HG02571 (cell line): ENCODE results near the gene STXBP6.
"Not testable (repeated sequence)": the region's sequence is repeated elsewhere in the genome, so short reads cannot be mapped to it uniquely, and the experiment has no call there.

ENCODE experiments used
- ATAC-seq: cut with Tn5 transposase; IDR thresholded peaks from one replicate; pipeline ENCODE4 v1.9.1; 2021; ENCODE audit warnings: mild to moderate bottlenecking, moderate library complexity; ENCODE audit not compliant: unreplicated experiment

STXBP6 gene

GRCh38 chr14:24990050-24990449 lies 59.9 kb downstream of the STXBP6 start:
- no peak for ATAC-seq

DNA sequence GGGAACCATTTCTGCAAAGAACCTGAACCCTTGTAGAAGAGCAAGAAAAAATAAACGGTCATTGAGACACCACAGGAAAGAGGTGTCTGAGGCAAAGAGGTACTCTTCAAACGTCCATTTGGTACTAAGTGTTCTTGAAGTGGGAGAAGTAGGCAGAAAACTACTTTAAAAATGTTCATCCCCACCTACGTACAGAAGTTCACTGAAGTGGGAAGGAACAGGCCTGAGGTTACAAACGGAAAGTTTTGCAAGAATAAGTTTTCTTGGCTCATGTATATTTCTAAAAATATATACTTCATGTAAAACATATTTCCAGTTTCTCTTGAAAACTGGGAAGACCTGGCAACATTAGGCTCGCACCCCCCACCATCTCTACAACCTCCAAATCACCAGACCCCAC lies 61.2 kb downstream of the STXBP6 start:
- ATAC-seq: no peak

DNA sequence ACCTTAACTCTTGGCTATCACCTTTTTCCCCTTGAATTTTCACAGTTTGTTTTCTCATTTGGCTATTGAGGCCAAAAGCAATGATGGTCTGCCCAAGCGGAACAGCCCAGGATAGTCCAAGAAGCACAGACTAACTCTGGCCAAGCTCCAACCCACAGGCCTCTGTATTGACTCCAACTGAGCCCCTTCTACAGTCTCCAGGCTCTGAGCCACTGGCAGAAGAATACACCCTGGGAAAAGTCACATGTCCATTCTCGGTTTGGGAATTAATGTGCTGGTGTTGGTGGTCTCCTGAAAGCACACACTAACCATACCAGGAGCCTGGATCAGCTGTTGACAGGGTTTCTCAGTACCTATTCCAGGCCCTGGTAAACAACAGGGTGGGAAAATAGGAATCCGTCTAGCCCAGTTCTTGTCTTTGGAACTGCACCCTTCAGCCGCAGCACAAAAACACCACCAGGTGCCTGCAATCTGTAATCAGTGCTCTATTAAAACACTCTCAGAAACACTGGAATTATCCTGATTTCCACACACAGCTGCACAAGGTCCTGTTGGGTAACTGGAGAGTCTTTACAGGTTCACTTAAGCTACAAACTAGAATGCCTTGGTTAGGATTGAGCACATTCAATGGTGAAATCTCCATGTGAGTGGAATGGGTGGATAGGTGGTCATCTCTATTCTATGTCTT lies 63.6 kb downstream of the STXBP6 start:
- no peak for ATAC-seq

GRCh38 chr14:24984846-24985589 lies 64.9 kb downstream of the STXBP6 start:
- ATAC-seq: no peak

- ATAC-seq: no peak
Measured at GRCh38 chr14:24982472-24983155, 67.3 kb downstream of the STXBP6 start.

DNA sequence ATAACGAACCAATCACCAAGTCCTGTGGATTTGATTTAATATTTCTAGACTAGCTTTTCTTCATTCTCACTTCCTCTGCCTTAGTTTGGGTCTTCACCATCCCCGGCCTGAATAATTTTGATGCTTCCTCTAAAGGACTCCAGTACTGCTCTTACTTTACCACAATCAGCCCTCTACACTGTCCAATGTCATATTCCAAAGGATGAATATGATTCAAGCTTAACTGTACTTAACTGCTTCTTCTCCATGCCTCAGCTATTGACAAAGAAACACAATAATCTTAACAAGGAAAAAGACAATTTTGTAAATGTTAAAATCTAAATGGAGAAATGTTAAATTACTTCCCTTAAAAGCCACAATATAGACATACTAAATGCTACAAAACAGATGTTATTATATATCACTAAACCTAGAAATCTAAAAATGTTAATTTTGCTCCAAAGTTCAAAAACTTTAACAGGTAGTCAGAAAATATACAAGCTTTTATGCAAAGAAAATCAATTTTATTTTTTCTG lies 70.2 kb downstream of the STXBP6 start:
- ATAC-seq: no peak

- peak; percentile 76 for ATAC-seq
Measured at GRCh38 chr14:24978862-24979724, 70.9 kb downstream of the STXBP6 start.

- no peak for ATAC-seq
Measured at GRCh38 chr14:24976602-24977001, 73.3 kb downstream of the STXBP6 start.

DNA sequence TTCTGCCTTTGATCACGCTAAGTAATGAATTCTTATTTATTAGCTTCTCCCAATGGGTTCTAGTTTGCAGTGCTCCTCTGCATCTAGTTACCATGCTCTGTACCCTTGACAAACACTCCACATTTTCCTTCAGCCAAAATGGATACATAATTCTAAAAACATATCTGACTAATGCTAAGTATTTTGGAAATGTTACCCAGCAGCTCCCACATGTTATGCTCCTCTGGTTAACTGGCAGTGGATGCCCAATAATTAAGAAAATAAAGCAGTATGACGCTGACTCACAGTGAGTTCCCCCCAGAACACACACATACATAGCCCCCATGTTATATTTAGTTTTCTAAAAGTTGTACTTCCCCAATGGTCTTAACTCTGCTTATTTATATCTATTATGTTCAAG lies 74.6 kb downstream of the STXBP6 start:
- ATAC-seq: no peak

- no peak for ATAC-seq
Measured at GRCh38 chr14:24974591-24975374, 75.2 kb downstream of the STXBP6 start.

DNA sequence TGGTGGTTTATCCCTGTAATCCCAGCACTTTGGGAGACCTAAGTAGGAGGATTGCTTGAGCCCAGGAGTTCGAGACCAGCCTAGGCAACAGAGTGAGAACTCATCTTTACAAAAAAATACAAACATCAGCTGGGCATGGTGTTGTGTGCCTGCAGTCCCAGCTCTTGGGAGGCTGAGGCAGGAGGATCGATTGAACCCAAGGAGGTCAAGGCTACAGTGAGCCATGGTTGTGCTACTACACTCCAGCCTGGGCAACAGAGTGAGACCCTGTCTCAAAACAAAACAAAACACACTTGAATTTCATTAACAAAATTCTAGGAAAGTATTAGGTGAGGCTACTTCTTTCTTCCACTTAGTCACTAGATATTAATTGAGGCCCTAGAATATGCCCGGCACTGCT lies 77.1 kb downstream of the STXBP6 start:
- no peak for ATAC-seq

DNA sequence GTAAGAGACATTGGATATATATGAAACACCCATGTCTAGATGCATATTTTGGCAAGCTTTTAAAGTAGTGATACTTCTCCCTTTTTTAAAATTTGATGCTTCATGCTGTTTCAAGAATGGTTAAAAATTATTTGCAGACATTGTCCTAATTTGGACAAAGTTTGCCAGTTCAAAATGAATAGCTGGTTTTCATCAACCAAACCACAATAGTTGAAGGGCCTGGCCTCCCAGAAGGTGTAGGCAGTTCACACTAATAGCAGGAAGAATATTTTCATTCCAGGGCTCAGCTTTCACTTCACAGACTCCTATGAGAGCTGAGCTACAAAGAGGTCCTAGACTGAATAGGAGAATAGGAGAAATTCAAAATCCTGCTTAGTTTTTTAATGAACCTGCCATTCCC lies 78.7 kb downstream of the STXBP6 start:
- ATAC-seq: no peak

GRCh38 chr14:24966579-24966964 lies 83.4 kb downstream of the STXBP6 start:
- ATAC-seq: no peak

- ATAC-seq: no peak
Measured at GRCh38 chr14:24965934-24966578, 83.9 kb downstream of the STXBP6 start.

GRCh38 chr14:24965578-24965933 lies 84.4 kb downstream of the STXBP6 start:
- ATAC-seq: no peak

DNA sequence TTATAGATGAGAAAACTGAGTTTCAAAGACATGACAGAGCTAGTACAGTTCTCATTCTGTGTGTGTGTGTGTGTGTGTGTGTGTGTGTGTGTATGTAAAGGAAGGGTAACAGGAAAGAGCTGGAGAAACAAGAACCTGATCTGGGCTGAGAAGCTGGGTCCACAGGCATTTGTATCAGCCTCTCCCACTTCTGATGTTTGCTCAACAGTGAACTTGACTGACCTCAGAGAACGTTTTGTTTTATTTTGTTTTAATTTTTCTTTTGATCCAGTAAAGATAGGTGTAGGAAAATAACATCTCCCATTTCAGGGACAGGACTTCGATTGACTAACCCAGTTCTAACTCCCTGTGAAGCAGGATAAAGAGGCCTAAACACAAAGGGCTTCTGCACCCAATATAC lies 85.4 kb downstream of the STXBP6 start:
- ATAC-seq: no peak

DNA sequence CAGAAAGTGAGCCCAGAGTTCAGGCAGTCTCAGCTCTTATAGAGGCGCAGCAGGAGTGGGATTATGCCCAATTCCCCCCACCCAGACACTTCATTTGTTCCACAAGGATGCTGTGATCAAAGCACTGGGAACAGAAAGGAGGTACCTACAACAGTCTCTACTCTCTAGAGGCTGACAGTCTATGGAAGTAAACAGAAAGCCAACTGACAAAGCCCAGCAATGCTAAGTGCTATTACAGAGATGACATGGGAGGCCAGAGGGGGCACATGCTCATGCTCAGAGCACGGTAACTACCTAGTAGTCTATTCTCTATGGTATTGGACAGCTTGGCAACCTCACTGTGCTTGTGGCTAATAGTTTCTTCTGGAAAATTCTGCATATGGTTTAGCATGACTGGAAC lies 85.9 kb downstream of the STXBP6 start:
- no peak for ATAC-seq

DNA sequence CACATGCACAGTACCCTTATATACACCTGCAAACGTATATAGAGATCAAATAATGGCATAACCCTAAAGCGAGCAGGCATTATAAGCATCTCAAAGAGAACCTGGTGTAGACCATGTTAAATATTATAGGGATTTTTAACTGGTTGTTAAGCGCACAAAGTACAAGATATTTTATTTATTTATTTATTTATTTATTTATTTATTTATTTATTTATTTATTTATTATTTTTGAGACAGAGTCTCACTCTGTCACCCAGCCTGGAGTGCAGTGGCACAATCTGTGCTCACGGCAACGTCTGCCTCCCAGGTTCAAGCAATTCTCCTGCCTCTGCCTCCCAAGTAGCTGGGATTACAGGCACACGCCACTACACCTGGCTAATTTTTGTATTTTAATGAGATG lies 87.8 kb downstream of the STXBP6 start:
- not testable (repeated sequence) for ATAC-seq

GRCh38 chr14:24960816-24961215 lies 89.1 kb downstream of the STXBP6 start:
- ATAC-seq: no peak
